ENCODE measurements around the gene LRRC59. TPM values are rescaled to one million over a fixed set of nuclear protein-coding genes. Genes with fewer than 3 reads are reported as not detected.

The LRRC59 gene
- total and polyA plus RNA-seq, 2 of the 13 experiments (the other 11 are each of a cell fraction or from before 2014, with no cell fraction given), result 87.3 to 222 TPM

- TF ChIP-seq, protein P1, sequence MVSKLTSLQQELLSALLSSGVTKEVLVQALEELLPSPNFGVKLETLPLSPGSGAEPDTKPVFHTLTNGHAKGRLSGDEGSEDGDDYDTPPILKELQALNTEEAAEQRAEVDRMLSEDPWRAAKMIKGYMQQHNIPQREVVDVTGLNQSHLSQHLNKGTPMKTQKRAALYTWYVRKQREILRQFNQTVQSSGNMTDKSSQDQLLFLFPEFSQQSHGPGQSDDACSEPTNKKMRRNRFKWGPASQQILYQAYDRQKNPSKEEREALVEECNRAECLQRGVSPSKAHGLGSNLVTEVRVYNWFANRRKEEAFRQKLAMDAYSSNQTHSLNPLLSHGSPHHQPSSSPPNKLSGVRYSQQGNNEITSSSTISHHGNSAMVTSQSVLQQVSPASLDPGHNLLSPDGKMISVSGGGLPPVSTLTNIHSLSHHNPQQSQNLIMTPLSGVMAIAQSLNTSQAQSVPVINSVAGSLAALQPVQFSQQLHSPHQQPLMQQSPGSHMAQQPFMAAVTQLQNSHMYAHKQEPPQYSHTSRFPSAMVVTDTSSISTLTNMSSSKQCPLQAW (CRISPR knock-in tag; IDR thresholded peaks at IDR 0.05), result no peak
- TF ChIP-seq FOXO1 (CRISPR knock-in tag; IDR thresholded peaks at IDR 0.05) (0 out of 2 replicates have a peak, but pooled peaks have one; percentile 16), ZNF343 (CRISPR knock-in tag; IDR thresholded peaks at IDR 0.05) (no peak), ZNF704 (CRISPR knock-in tag; IDR thresholded peaks at IDR 0.05; ENCODE audit: borderline replicate concordance) (0 out of 2 replicates have a peak, but pooled peaks have one; percentile 37), ZMYM3 (CRISPR knock-in tag; IDR thresholded peaks at IDR 0.05) (peak; percentile 47; the same call in 1 of the 2 replicates), ZNF629 (CRISPR knock-in tag; conservative IDR thresholded peaks at IDR 0.05) (peak; percentile 94), SNAPC2 (CRISPR knock-in tag; IDR thresholded peaks at IDR 0.05) (no peak), TRIM24 (CRISPR knock-in tag; IDR thresholded peaks at IDR 0.05) (no peak)
These were observed 43.8 kb upstream of the LRRC59 start (continued) for GRCh38 chr17:50440838-50441829.

All from HepG2 (cell line).